GM21737 (cell line): ENCODE measurements around the gene PDE4C.
A peak's percentile ranks its signal among the peaks of the same experiment; 100 is the strongest.

Source experiments
- ATAC-seq: cut with Tn5 transposase; IDR thresholded peaks from one replicate; pipeline ENCODE4 v1.9.1; 2021; ENCODE audit warnings: mild to moderate bottlenecking, moderate library complexity; ENCODE audit not compliant: unreplicated experiment

PDE4C gene

DNA sequence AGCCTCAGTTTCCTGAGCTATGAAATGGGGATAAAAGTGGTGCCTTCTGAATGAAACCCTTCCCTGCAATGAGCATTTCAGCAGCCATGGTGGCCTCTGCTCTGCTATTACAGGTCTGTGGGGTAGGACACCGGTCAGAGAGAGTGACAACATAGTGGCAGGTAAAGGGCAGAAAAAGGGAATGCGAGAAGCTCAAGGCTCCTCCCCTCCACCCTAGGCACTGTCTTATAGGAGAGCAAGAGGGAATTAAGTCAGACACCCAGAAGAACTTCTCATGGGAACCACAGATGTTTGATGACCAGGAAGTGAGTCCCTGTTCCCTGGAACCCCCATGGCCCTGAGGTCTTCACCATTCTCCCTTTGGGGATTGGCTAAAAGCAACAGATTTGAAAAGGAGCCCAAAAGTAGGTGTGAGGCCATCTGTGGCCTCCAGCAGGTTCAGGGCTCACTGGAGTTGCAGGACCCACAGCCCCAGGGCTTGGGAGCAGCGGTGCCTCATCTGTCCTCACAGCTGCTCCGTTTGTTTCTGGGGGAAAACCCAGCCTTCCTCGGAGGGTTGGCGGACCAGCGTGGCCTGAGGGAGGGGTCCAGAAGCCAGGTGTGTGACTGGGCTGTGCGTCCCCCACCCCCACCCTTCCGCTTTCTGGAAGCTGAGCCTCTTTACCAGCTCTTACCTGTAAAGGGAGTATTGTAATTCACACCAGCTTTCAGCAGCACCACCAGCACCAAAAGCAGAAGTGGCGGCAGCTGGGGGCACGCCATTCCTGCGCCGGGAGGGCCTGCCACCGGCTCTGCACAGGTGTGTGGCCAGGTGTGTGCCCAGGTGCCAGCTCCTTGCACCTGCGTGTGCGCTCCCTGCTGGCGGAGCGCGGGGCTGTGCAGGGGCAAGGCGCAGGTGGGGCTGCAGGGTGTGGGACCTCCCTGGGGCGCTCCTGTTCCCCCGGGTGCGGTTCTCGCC lies 28.6 kb upstream of the PDE4C start:
- no peak for ATAC-seq

DNA sequence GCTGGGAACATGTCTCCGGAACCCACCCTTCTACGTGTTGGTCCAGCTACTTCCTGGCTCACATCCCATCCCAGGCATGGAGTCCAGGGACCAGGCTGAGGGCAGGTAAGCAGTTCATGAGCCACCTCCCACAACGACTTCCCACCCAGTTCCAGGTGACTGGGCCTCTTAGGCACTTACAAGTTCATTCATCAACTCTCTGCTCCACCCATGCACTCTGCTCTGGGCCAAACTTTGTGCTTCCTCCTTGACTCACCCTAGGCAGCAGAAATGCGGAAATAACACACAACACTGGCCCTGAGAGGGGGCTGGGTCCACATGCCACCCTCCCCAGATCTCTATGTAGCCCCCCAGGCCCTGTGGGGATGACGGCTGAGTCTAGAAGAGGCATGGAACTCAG lies 27.5 kb upstream of the PDE4C start:
- ATAC-seq, result no peak

DNA sequence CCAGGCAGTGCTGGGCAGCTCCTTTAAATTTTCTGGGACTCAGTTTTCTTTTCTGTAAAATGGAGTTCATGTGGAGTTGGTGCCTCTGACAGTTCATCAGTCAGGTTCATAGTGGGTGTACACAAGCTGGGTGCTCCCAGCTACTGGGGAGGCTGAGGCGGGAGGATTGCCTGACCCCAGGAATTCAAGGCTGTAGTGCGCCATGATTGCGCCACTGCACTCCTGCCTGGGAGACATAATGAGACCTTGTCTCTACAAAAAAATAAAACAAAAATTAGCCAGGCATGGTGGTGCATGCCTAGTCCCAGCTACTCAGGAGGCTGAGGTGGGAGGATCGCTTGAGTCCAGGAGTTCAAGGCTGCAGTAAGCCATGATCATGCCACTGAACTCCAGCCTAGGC lies 26.9 kb upstream of the PDE4C start:
- no peak for ATAC-seq

DNA sequence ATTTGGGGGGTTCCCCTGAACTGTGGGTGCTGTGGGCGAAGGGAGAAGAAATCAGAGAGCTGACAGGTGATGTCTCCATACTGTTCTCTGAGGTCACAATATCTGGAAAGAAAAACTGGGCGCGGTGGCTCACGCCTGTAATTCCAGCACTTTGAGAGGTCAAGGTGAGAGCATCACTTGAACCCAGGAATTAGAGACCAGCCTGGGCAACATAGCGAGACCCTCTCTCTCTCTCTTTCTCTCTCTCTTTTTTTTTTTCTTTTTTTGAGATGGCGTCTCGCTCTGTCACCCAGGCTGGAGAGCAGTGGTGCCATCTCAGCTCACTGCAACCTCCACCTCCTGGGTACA lies 26.1 kb upstream of the PDE4C start:
- ATAC-seq, result no peak

DNA sequence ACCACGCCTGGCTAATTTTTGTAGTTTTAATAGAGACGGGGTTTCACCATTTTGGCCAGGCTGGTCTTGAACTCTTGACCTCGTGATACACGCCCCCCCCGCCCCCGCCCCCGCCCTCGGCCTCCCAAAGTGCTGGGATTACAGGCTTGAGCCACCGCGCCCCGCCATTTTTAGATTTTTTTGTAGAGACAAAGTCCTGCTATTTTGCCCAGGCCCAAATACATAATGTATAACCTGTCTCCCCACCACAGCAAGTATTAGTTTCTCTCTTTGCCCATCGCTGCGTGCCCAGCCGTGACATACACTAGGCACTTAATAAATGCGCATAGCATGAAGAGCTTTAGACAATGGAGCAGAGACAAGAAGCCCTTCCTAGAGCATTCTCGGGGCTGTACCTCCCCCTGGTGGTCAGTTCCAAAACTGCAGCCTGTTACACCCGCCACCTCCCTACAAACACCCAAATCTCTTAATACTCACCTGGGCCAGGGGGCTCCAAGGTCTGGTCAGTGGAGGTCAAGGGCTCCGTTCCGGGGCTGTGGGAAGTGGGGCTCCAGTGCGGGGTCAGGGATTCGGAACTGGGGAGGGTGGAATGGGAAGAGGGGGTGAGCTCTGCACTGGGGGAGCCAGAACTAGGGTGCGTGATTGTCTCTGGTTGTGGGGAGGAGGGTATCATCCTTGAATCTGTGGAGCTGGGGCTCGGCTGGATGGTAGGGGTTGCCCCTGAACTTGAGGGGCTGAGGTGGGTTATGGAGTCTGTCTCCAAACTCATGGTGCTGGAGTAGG lies 25.5 kb upstream of the PDE4C start:
- no peak for ATAC-seq

DNA sequence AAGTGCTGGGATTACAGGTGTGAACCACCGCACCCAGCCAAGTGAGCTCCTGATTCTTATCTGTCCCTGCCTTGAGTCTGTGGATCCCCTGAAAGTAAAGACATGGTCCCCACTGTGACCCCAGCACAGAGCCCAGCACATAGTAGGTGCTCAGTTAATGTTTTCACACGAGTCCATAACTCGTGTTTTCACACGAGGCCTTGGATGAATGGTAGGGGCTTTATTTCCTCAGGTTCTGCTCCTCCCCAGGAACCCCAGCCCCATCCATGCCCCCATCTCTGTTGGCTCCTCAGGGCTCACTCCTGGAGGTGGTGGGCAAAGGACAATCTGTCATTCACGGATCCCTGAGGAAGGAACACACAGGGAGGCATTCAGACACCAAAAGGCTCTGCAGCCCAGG lies 23.6 kb upstream of the PDE4C start:
- ATAC-seq, result no peak

DNA sequence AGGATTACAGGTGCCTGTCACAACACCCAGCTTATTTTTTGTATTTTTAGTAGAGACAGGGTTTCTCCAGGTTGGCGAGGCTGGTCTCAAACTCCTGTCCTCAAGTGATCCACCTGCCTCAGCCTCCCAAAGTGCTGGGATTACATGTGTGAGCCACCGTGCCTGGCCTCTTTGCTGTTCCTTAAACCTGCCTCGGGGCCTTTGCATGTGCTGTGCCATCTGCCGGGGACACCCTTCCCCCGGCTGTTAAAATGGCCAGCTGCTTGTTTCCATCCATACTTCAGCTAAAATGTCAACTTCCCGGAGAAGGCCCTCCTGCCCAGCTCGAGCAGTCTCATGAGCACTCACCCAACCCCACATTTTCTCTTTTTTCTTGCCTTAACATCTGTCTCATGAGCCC lies 19.1 kb upstream of the PDE4C start:
- no peak for ATAC-seq

DNA sequence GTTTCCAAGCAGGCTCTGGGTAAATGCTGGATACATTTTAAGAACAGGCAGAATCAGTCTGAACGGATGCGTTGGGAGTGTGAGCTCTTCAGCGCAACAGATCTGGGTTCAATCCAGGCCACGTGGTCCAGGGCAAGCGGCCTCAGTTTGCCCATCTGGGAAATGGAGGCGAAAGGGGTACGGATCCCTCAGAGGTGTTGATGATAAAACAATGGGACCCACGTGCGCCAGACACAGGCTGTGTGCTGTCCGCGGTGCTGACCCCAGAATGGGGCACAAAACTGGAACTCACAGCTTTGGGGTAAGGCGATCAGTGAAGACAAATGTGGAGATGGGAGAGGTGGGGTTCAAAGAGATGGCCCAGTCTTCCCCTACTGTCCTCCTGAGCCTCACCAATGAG lies 13.1 kb upstream of the PDE4C start:
- no peak for ATAC-seq

DNA sequence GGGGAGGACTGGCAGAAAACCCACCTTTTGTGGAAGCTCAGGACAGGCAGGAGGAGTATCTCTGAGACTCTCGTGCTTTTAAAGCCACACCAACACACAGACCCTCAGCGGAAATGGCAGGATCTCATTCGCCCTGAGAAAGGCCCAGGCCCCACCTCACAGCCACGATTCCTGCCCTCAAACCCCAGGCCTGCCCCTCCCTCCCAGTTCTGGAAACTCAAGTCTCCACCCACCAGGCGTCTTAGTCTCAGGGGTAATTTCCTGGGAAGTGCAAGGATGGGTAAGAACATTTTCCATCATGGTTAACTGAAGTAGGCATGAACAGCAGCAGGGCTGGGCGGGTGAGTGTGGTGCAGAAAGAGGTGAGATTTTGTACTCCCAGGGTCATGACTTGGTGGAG lies 8.0 kb upstream of the PDE4C start:
- ATAC-seq, result no peak

DNA sequence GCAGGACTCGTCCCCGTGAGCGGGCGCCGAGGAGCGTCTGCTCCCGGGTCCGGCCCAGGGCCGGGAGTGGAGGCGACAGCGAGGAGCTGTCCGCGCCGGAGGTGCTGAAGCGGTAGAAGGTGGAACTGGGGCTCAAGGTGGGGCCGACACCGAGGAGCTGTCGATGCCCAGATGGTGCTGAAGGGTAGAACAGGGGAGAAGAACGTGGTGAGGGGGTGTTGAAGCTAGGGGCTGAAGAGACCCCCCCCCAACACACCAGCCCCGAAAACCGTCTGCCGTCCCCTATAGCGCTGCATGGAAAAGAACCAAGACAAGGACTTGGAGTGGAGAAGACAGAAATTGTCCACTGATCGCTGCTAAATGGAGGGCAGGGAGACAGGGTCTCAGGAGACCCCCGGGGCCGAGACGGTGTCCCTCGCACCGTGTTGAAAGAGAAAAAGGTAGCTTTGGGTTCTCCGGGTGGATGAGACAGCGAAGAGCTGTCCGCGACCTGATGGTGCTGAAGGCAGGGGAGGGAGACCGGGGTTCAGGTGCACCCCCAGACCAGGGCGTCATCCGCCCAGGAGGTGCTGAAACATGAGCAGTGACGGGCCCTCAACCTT lies 7.1 kb upstream of the PDE4C start:
- no peak for ATAC-seq

DNA sequence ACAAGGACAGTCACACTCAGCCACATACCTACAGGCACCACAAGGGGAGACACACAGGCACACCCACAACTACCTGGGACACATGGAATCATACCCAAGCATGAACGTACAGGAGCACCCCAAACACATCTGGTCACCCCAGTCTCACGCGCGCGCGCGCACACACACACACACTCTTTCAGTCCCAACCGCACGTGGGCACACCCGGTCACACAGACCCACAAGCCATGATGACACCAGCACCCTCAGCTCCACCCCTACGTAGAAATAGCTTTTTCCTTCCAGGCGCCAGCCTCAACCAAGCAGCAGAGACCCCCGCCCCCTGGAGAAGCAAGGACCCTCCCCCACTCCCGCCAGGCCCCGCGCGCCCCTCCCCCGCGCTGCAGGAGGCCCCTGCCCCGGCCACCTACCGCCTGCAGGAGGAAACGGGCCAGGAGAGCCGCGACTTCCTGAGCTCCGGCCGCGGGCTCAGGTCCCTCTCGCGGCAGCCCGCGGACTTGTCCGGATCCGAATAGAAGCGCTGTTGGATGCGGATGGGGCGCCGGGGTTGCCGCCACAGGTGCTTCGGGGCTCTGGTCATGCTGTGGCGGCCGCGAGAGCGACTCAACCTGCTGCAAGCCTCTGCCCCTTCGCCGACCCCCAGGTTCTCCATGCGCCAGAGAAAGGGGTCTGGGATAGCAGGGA lies 6.4 kb upstream of the PDE4C start:
- no peak for ATAC-seq

DNA sequence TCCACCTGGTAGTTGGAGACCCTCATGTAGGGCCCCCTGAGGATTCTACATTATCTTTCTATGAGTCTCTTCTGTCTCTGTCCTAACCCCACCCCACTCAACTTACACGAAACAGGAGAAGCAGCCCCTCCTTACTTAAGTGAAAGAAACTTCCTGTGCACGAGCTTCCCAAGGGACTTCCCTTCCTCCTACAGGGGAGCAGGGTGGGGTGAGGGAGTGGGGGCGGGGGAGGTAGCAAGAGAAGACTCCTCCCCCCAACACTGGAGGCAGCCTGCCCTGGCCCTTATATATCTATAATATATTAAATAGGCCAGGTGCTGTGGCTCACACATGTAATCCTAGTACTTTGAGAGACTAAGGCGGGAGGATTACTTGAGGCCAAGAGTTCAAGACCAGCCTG lies 5.5 kb upstream of the PDE4C start:
- ATAC-seq, result no peak

DNA sequence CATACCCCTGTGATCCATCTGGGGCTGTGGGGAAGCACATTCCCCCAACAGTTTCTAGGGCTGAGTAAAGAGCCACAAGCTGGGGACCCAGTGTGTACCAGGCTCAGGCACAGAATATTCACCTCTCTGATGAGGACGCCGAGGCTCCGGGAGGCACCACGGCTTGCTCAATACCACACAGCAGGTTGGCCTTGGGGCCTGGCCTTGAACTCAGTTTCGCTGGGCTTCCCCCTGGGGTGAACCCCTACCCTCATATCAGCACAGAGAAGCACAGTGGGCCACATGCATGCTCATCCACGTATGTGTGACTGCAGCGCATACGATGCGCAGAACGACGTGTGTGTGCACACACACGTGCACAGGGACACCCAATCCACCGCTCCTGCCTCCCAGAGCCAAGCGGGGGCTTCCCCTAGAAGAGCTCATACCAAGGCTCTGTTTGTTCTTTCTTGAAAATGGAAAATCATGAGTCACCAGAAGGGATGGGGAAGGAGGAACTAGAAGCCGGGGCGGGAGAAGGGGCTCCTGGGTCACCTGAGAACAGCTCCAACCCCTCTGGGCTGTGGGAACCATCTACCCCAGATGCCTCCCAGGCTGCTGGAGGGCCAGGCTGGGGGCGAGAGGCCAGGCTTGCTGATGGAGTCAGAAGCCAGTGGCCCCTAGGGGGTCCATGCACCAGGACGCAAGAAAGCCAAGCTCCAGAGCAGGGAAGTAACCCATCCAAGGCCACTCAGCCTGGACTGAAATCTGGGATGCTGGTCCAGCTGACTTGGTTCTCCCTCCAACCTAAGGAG lies 4.9 kb upstream of the PDE4C start:
- no peak for ATAC-seq

DNA sequence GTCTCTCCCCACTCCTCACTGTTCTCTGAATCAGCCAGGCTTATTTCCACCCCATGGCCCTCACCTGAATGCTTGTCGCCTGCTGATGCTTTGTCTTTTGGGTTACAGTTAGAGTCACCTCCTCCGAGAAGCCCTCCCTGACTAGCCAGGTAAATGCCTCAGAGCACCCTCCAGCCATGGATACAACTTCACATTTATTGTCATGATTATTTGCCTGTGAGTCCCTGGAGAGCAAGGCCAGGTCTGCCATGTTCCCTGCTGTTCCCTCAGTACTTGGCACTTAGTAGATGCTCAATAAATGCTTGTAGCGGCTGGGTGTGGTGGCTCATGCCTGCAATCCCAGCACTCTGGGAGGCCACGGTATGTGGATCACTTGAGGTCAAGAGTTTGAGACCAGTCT lies 3.7 kb upstream of the PDE4C start:
- no peak for ATAC-seq

DNA sequence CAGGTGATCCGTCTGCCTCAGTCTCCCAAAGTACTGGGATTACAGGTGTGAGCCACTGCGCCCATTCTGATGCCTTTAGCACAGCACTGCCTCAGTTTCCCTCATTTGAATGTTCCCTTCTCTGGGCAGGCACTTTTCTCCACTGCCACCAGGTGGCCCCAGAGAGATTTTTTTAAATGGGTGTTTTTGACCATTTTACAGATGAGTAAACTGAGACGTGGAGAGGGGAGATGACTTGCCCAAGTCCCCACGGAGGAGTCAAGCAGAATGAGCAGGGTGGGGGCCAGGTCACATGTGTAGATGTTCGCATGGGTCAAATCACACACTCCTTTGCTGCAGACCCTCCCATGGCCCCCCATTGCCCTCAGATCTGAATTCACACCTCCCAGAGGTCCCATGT lies 3.2 kb upstream of the PDE4C start:
- no peak for ATAC-seq

DNA sequence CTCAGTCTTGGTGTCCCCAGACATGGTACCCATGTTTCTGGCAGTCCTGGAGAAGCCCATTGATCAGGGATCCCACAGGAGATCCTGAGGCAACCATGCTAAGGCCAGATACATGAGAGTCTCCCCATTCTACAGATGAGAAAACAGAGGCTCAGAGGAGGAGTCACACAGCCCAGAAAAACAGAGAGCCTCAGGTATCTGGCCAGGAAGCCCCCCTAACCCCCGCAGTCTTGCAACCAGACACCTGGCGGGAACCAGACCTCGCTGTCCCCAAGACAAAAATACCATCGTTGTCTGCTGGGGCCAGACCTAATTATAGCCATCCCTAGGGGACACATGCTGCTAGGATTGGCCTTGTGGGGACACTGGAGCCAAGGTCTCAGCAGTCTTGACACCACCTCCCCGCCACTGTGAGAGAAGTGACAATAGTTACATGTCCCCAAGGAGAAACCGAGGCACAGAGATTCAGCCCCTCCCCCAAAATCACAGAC lies 1.6 kb upstream of the PDE4C start:
- ATAC-seq, result no peak

DNA sequence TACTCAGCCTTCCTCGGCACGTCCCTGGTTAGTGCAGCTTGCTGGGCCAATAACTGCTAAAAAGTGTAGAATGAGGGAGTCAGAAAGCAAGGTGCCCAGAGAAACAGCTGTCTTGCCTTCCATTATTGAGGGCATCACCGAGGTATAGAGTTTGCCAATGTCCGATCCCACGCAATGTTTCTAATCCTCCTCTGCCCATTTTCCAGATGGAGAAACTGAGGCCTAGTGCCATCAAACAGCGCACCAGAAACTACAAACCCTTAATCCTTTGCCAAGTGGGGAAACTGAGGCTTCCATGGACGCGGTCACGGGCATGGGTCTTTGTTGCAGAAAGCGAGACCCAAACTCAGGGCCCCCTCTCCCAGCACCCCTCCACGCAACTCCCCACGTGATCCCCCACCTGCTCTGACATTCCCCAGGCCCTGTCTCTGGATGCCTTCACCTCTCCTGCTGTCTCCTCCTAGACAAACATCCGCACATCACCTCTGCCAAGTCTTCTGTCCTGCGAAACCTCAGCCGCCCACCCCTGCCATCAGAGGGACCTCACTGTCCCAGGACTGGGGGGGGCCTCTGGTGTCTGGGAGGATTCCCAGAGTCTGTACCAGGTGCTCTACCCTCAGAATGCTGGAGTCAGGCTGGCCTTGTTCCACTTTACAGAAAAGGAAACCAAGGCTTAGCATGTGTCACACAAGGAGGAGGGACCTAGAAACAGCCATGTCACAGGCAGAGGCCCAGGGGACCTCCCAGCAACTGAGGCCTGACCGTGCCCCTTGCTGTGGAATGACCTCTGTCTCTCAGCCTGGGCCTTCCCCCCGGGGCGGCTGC lies 930 bp upstream of the PDE4C start:
- no peak for ATAC-seq

DNA sequence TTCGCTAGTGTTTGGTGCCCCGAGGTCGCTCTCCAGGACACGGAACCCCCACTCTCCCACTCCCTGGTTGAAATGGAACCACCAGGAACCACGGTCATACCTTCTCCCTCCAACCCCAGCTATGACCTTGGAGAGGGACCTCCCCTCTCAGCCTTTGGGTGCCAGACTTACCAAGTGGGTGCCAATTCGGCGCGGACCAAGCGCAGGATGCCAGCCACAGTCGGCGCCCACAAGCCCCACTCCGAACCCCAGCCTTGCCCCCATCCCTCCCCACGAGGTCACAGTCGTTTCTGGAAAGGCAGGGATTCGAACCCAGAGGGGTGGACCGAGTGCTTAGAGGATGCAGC lies 910 bp downstream of the PDE4C start:
- no peak for ATAC-seq

DNA sequence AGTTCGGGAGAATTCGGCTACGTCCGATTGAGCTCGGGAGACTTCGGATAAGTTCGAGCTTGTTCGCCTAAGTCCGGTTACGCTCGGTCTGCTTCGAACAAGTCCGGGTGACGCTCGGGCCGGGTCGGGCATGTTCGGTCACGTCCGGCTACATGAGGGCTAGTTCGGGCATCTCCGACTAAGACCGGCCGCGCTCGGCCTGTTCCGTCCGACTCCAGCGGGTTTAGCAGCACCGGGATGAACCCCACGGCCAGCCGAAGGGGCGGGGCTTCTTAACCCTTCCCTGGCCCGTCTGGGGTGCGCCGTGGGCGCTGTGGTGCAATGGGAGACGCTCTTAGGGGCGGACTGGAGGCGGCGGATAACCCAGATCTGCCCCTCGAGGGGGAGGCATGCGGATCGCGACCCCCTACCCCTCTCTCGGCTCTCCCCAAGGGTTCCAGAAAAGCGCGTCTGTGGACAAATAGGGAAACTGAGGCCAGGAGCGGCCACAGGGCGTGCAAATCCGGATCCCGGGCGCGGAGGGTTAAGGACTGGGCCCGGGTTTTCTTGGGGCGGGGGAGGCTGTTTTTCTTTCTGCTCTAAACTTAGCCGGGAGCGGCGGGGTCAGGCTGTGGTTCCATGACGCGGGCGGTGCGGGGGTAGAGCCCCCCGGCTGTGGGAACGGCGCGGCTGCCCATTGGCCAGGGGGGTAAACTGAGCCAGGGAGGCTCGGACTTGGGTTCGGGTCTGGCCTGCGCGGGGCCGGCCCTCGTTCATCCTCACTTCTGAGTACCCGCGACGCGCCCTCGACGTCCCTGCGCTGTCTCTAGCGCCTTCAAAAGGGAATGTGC lies 1.5 kb downstream of the PDE4C start:
- ATAC-seq, result peak; percentile 79
